K562 (cell line): ENCODE measurements around the gene SNX10. TPM values are rescaled to one million over a fixed set of nuclear protein-coding genes. Genes with fewer than 3 reads are reported as not detected.
A peak's percentile ranks its signal among the peaks of the same experiment; 100 is the strongest.

Source experiments
- CCAR2 ChIP-seq: fragments of 200-400 bp; formaldehyde crosslinking; IDR thresholded peaks from 2 replicates; pipeline ENCODE4 v1.6.1; 2017; ENCODE audit warnings: mild to moderate bottlenecking, low read depth, low read length
- DNMT1 ChIP-seq: fragments of 450-650 bp; IDR thresholded peaks from 2 replicates; pipeline ENCODE4 v1.6.1; 2016; ENCODE audit warnings: antibody characterized with exemption, mild to moderate bottlenecking
- EZH2 ChIP-seq: IDR thresholded peaks from 2 replicates; pipeline ENCODE4 v1.6.1; 2012; ENCODE audit warnings: low read depth, mild to moderate bottlenecking, inconsistent platforms, low read length, borderline replicate concordance
- GTF2F1 ChIP-seq: IDR thresholded peaks from 2 replicates; pipeline ENCODE4 v1.6.1; 2011; ENCODE audit warnings: low read depth, low read length, improper control_type of control experiment
- RAD21 ChIP-seq, 2 experiments: fragments of 250-450 bp in 1 of 2; fragments of 450-650 bp in 1 of 2; sonication (Bioruptor Pico) in 1 of 2; formaldehyde crosslinking in 1 of 2; IDR thresholded peaks in 1 of 2; conservative IDR thresholded peaks in 1 of 2; 2 replicates each; pipeline versions ENCODE4 v1.4.0 to v1.8.0; 2020 to 2022; ENCODE audit warnings: mild to moderate bottlenecking in 2 of 2, moderate library complexity in 1 of 2
- RBM25 ChIP-seq: fragments of 200-400 bp; formaldehyde crosslinking; IDR thresholded peaks from 2 replicates; pipeline ENCODE4 v1.6.1; 2018; ENCODE audit warnings: low read length, low read depth, moderate library complexity; ENCODE audit not compliant: severe bottlenecking
- SP1 ChIP-seq: sonication (generic); formaldehyde crosslinking; IDR thresholded peaks from 2 replicates; pipeline ENCODE4 v1.8.1; 2022; ENCODE audit warnings: mild to moderate bottlenecking, missing genetic modification reagents
- TCF3 ChIP-seq: sonication (generic); formaldehyde crosslinking; IDR thresholded peaks from 2 replicates; pipeline ENCODE4 v1.4.0; 2020; ENCODE audit warnings: mild to moderate bottlenecking, missing genetic modification reagents
- TEAD4 ChIP-seq, 2 experiments: sonication (generic) in 1 of 2; formaldehyde crosslinking in 1 of 2; IDR thresholded peaks; 2 replicates each; pipeline versions ENCODE4 v1.6.1 to v1.8.0; 2012 to 2022; ENCODE audit warnings: borderline replicate concordance in 1 of 2, inconsistent platforms in 1 of 2, low read length in 1 of 2, mild to moderate bottlenecking in 1 of 2, missing genetic modification reagents in 1 of 2
- ZKSCAN3 ChIP-seq: fragments of 250-450 bp; sonication (Bioruptor Pico); IDR thresholded peaks from 2 replicates; pipeline ENCODE4 v1.4.0; 2020
- ZNF551 ChIP-seq: fragments of 250-450 bp; sonication (Bioruptor Pico); IDR thresholded peaks from 2 replicates; pipeline ENCODE4 v1.5.0; 2021; ENCODE audit warnings: mild to moderate bottlenecking, moderate library complexity
- polyA plus RNA-seq, 8 experiments: library from polyadenylated mRNA; depleted of rRNA in 4 of 8; stranded (reverse) in 5 of 8; unstranded in 3 of 8; fragments of >200 nt; fragmentation: Nextera tagmentation in 2 of 8; fragmentation: Illumina TruSeq in 1 of 8; extraction: Ambion mirVana in 2 of 8; extraction: Trizol in 1 of 8; gene quantifications; 2 replicates each; pipeline versions ENCODE4 v1.2.1 to v1.2.3, GENCODE V29; 2011 to 2014; ENCODE audit warnings: inconsistent platforms in 1 of 8, missing spikeins in 1 of 8
- total RNA-seq, 7 experiments: library from RNA; depleted of rRNA in 6 of 7; stranded (reverse); fragments of >200 nt in 6 of 7; fragmentation: Illumina TruSeq in 2 of 7; extraction: Trizol in 2 of 7; gene quantifications; 2 replicates each; pipeline versions ENCODE4 v1.2.1 to v1.2.3, GENCODE V29; 2011 to 2021; ENCODE audit warnings: low replicate concordance in 1 of 7
- TF ChIP-seq, protein P1 (sequence below): fragments of 250-450 bp; sonication (Bioruptor Pico); IDR thresholded peaks from 2 replicates; pipeline ENCODE4 v1.5.0; 2021; ENCODE audit warnings: mild to moderate bottlenecking, moderate library complexity
- TF ChIP-seq, protein P2 (sequence below): sonication (generic); formaldehyde crosslinking; IDR thresholded peaks from 2 replicates; pipeline ENCODE4 v1.8.0; 2023; ENCODE audit warnings: missing genetic modification reagents, mild to moderate bottlenecking, borderline replicate concordance
- TF ChIP-seq, protein P3 (sequence below): fragments of 450-650 bp; IDR thresholded peaks from 2 replicates; pipeline ENCODE4 v1.6.1; 2018; ENCODE audit not compliant: partially characterized antibody

SNX10 gene
- total and polyA plus RNA-seq, 9 of the 15 experiments (the other 6 are each of a cell fraction or from before 2014, with no cell fraction given): 6.9 to 16.5 (median 11.5) TPM

DNA sequence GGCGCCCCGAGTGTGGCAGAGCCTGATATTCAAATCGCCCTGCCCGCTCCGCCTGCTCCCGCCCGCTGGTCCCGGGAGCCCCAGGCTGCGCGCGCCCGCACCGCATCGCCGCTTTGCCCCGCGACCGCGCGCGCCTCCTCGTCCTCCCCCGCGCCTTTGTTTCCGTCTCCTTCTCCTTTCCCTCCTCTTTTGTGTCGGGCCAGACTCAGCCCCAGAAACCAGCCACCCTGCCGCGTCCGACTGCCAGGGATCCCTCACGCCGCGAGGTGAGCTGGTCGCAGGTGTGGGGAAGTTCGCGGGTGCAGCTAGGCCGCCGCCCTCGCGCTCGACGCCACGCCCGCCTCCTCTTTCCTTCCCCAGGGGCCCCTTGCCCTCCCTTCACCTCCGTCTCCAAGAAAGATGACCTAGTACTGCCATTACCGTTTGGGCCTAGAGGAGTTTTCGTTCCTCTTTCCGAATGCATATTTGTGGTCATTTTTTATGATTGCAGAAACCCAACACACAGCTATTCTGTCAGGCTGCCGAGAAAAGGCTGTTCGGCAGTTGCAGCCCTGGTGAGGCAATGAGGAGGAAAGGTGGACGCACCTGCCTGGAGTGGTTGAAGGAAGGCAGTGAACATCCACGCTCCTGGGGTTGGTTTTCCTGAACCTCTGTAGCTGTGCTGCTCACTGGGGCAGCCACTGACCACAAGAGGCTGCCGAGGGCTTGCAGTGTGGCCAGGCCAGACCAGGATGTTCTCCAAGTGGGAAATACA lies 107.3 kb downstream of the SNX10 start (continued):
- TF ChIP-seq, protein P1, sequence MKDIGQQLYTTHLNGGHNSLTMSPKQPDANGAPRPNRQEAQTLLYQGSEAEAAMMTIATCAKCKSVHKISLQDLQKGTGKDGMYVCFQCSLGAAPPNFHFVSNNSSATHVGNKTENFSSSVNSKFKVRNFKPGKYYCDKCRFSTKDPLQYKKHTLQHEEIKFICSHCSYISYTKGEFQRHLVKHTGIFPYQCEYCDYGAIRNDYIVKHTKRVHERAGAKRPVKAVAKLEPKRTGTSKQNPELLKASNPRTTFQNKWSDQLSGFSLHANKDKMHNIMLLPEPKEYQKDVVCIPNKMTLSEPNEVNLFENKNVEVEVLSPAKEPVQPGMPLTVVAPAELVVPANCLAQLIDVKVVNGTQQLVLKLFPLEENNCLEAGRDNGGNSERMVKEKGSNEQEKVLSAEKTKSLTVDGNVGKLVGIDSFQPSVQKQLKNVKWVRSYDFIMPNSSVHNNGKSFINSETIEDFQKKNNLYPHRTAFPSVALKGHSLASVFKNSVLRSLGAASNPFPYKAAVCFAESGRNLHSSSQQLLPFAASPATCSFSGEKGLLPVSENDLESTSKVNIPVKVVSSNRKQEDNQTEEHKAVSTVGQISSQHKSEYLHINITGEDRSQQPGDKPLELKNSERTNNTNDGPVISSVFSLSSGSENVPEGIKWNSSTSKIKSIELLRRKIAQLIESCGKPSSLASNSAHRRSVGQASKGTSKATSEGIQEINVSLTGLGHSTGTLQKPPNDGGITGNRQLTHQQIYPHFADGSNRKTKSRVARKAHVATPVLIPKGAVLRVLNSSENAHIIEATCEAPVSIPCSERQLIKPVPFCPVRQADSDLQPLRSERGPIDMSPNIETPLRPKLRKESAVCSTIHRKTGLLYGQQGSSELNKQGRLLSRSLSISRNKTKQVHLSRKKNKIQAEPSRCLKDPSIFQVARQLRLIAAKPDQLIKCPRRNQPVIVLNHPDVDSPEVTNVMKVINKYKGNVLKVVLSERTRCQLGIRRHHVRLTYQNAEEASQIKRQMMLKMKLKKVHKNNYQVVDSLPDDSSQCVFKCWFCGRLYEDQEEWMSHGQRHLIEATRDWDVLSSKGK (CRISPR knock-in tag): no peak
- TF ChIP-seq, protein P2, sequence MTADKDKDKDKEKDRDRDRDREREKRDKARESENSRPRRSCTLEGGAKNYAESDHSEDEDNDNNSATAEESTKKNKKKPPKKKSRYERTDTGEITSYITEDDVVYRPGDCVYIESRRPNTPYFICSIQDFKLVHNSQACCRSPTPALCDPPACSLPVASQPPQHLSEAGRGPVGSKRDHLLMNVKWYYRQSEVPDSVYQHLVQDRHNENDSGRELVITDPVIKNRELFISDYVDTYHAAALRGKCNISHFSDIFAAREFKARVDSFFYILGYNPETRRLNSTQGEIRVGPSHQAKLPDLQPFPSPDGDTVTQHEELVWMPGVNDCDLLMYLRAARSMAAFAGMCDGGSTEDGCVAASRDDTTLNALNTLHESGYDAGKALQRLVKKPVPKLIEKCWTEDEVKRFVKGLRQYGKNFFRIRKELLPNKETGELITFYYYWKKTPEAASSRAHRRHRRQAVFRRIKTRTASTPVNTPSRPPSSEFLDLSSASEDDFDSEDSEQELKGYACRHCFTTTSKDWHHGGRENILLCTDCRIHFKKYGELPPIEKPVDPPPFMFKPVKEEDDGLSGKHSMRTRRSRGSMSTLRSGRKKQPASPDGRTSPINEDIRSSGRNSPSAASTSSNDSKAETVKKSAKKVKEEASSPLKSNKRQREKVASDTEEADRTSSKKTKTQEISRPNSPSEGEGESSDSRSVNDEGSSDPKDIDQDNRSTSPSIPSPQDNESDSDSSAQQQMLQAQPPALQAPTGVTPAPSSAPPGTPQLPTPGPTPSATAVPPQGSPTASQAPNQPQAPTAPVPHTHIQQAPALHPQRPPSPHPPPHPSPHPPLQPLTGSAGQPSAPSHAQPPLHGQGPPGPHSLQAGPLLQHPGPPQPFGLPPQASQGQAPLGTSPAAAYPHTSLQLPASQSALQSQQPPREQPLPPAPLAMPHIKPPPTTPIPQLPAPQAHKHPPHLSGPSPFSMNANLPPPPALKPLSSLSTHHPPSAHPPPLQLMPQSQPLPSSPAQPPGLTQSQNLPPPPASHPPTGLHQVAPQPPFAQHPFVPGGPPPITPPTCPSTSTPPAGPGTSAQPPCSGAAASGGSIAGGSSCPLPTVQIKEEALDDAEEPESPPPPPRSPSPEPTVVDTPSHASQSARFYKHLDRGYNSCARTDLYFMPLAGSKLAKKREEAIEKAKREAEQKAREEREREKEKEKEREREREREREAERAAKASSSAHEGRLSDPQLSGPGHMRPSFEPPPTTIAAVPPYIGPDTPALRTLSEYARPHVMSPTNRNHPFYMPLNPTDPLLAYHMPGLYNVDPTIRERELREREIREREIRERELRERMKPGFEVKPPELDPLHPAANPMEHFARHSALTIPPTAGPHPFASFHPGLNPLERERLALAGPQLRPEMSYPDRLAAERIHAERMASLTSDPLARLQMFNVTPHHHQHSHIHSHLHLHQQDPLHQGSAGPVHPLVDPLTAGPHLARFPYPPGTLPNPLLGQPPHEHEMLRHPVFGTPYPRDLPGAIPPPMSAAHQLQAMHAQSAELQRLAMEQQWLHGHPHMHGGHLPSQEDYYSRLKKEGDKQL (CRISPR knock-in tag): no peak
- TF ChIP-seq RBM25 (no peak), TEAD4 (IDR thresholded peaks at IDR 0.05; ENCODE audit: low read length) (no peak; the same call in 1 of the 2 replicates), TEAD4 (CRISPR knock-in tag; IDR thresholded peaks at IDR 0.05; ENCODE audit: borderline replicate concordance) (no peak), ZKSCAN3 (no peak), SP1 (CRISPR knock-in tag) (no peak), RAD21 (CRISPR knock-in tag; conservative IDR thresholded peaks at IDR 0.05 in 1 of 2, IDR thresholded peaks at IDR 0.05 in 1 of 2) (peak; percentile 38 to 65), CCAR2 (no peak), ZNF551 (no peak), TCF3 (CRISPR knock-in tag) (no peak), DNMT1 (no peak), GTF2F1 (no peak), EZH2 (no peak)
- TF ChIP-seq, protein P3, sequence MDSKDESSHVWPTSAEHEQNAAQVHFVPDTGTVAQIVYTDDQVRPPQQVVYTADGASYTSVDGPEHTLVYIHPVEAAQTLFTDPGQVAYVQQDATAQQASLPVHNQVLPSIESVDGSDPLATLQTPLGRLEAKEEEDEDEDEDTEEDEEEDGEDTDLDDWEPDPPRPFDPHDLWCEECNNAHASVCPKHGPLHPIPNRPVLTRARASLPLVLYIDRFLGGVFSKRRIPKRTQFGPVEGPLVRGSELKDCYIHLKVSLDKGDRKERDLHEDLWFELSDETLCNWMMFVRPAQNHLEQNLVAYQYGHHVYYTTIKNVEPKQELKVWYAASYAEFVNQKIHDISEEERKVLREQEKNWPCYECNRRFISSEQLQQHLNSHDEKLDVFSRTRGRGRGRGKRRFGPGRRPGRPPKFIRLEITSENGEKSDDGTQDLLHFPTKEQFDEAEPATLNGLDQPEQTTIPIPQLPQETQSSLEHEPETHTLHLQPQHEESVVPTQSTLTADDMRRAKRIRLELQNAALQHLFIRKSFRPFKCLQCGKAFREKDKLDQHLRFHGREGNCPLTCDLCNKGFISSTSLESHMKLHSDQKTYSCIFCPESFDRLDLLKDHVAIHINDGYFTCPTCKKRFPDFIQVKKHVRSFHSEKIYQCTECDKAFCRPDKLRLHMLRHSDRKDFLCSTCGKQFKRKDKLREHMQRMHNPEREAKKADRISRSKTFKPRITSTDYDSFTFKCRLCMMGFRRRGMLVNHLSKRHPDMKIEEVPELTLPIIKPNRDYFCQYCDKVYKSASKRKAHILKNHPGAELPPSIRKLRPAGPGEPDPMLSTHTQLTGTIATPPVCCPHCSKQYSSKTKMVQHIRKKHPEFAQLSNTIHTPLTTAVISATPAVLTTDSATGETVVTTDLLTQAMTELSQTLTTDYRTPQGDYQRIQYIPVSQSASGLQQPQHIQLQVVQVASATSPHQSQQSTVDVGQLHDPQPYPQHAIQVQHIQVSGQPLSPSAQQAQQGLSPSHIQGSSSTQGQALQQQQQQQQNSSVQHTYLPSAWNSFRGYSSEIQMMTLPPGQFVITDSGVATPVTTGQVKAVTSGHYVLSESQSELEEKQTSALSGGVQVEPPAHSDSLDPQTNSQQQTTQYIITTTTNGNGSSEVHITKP: no peak
